Right lobe of liver (tissue), 6 donors: ENCODE measurements around the gene PAK5. TPM values are rescaled to one million over a fixed set of nuclear protein-coding genes. Genes with fewer than 3 reads are reported as not detected.

Experiments used
- ATAC-seq, 4 donors: fragments of 200-7000 bp; cut with Tn5 transposase; one replicate each; pipeline ENCODE4 v1.9.1; 2020; ENCODE audit warnings: mild to moderate bottlenecking in 4 of 4, moderate library complexity in 4 of 4
- DNase-seq, 3 donors: peaks; one replicate each; pipeline ENCODE4 v3.0.0-alpha.2; 2020
- H3K27ac ChIP-seq, 3 donors: fragments of 200-600 bp; one replicate each; pipeline ENCODE4 v1.8.0; 2022
- H3K27me3 ChIP-seq, 2 donors: fragments of 200-600 bp; one replicate each; pipeline ENCODE4 v1.8.0; 2022
- H3K36me3 ChIP-seq, 4 donors: fragments of 200-600 bp; sonication (generic) in 1 of 4; one replicate each; pipeline versions ENCODE4 v1.5.1 to v1.8.0; 2017 to 2022; ENCODE audit warnings: control low read depth in 1 of 4
- H3K4me1 ChIP-seq, 4 donors: fragments of 200-600 bp; sonication (generic) in 1 of 4; one replicate each; pipeline versions ENCODE4 v1.5.1 to v1.8.0; 2017 to 2022; ENCODE audit warnings: control low read depth in 1 of 4
- H3K4me3 ChIP-seq, 3 donors: fragments of 200-600 bp; one replicate each; pipeline ENCODE4 v1.8.0; 2022
- H3K9me3 ChIP-seq, 4 donors: fragments of 200-600 bp; sonication (generic) in 1 of 4; one replicate each; pipeline versions ENCODE4 v1.5.1 to v1.8.0; 2017 to 2022; ENCODE audit warnings: control low read depth in 1 of 4
- CTCF ChIP-seq, 4 donors: fragments of 200-600 bp in 3 of 4; fragments of 450-650 bp in 1 of 4; IDR thresholded peaks; one replicate each; pipeline versions ENCODE4 v1.5.1 to v1.8.0; 2016 to 2022; ENCODE audit warnings: antibody characterized with exemption in 4 of 4, mild to moderate bottlenecking in 2 of 4
- POLR2A ChIP-seq: fragments of 450-650 bp; IDR thresholded peaks from one replicate; pipeline ENCODE4 v1.6.1; 2017; ENCODE audit warnings: antibody characterized with exemption, mild to moderate bottlenecking
- WGBS: methylation state at CpG from one replicate; pipeline ENCODE4 v1.1.6; 2018; ENCODE audit warnings: low coverage, low lambda C conversion rate; ENCODE audit not compliant: insufficient coverage; ENCODE audit errors: missing lambda C conversion rate; 5-methylcytosine and 5-hydroxymethylcytosine counted together
- intact Hi-C, 2 donors: fragments of 100-400 bp; cut with DNase I; formaldehyde crosslinking; loops; one replicate each; pipeline versions ENCODE4 v1.11.2 to v1.14.1; 2022
- total RNA-seq, 6 experiments: library from RNA; depleted of rRNA in 2 of 6; stranded (reverse); fragments of >200 nt in 2 of 6; fragmentation: NEBNext Ultra II Directional in 3 of 6; extraction: Animal tissue kit (Norgen Biotek cat#: 25700) in 3 of 6; gene quantifications; one replicate each; pipeline versions ENCODE4 v1.1.0 to v1.2.4, GENCODE V29; 2016 to 2023
- donor health status: DM: no; HTN: yes; CAD: no.
- donor health status: DM: no; HTN: no; CAD: no.
- donor health status: DM: no; HTN: no; CAD: no.
- donor health status: DM: no; HTN: yes; CAD: no.
- donor health status: DM: no; HTN: yes; CAD: no.

PAK5 gene
- total RNA-seq, 6 experiments from 2014 or later: 0.05 to 0.07 TPM; not detected in 4

- Histone ChIP-seq H3K4me1 (no peaks in the 10 kb centered on the region), H3K9me3 (no peaks in the 10 kb centered on the region), H3K36me3 (no peaks in the 10 kb centered on the region), H3K4me3 (no peak overlapping the region), H3K27ac (no peak overlapping the region), H3K27me3 (no peaks in the 10 kb centered on the region)
- TF ChIP-seq CTCF (IDR thresholded peaks at IDR 0.05) (no peak), POLR2A (no peak)
- WGBS: 71% methylated on average over 2 of the region's 2 CpGs
- no peak for ATAC-seq
- intact Hi-C loops: no loop called here
- DNase-seq: no peak
Observed at GRCh38 chr20:9672027-9672426, 166.8 kb downstream of the PAK5 start.

- Histone ChIP-seq H3K4me3 (no peak overlapping the region), H3K27ac (no peak overlapping the region), H3K36me3 (no peaks in the 10 kb centered on the region), H3K27me3 (no peaks in the 10 kb centered on the region), H3K9me3 (no peaks in the 10 kb centered on the region), H3K4me1 (no peaks in the 10 kb centered on the region)
- no peak for TF ChIP-seq POLR2A
- no peak for DNase-seq
- 46% methylated on average over 4 of the region's 4 CpGs for WGBS
- intact Hi-C loops: no loop called here
- no peak for ATAC-seq
Observed at GRCh38 chr20:9668381-9668780, 170.5 kb downstream of the PAK5 start.

GRCh38 chr20:9663423-9663822 lies 175.5 kb downstream of the PAK5 start:
- no peak overlapping the region for H3K4me3 ChIP-seq
- DNase-seq (no peak), ATAC-seq (no peak)
- H3K27me3 ChIP-seq: no peaks in the 10 kb centered on the region
- 50% methylated on average over 3 of the region's 3 CpGs for WGBS
- H3K9me3 ChIP-seq: no peaks in the 10 kb centered on the region
- no peaks in the 10 kb centered on the region for H3K4me1 ChIP-seq
- H3K27ac ChIP-seq: no peak overlapping the region
- no peaks in the 10 kb centered on the region for H3K36me3 ChIP-seq
- intact Hi-C loops: no loop called here
- TF ChIP-seq POLR2A: no peak
- TF ChIP-seq CTCF (IDR thresholded peaks at IDR 0.05): no peak

GRCh38 chr20:9660236-9660868 lies 178.5 kb downstream of the PAK5 start:
- TF ChIP-seq CTCF (IDR thresholded peaks at IDR 0.05) (no peak), POLR2A (no peak)
- H3K9me3 ChIP-seq: no peaks in the 10 kb centered on the region
- no peaks in the 10 kb centered on the region for H3K27me3 ChIP-seq
- DNase-seq: no peak
- no peak overlapping the region for H3K4me3 ChIP-seq
- H3K36me3 ChIP-seq: no peaks in the 10 kb centered on the region
- ATAC-seq: no peak
- intact Hi-C loops: no loop called here
- H3K27ac ChIP-seq: no peak overlapping the region
- 31% methylated on average over 8 of the region's 8 CpGs for WGBS
- H3K4me1 ChIP-seq: no peaks in the 10 kb centered on the region

- WGBS: 100% methylated on average over 1 of the region's 2 CpGs
- Histone ChIP-seq H3K27ac (no peak overlapping the region), H3K36me3 (no peaks in the 10 kb centered on the region), H3K4me3 (no peak overlapping the region), H3K9me3 (no peaks in the 10 kb centered on the region), H3K4me1 (no peaks in the 10 kb centered on the region), H3K27me3 (no peaks in the 10 kb centered on the region)
- DNase-seq (no peak), ATAC-seq (no peak)
- TF ChIP-seq POLR2A (no peak), CTCF (IDR thresholded peaks at IDR 0.05) (no peak)
- intact Hi-C loops: no loop called here
Observed at GRCh38 chr20:9647741-9648140, 191.1 kb downstream of the PAK5 start.
